Measurements from ENCODE around the gene SRD5A2.

DNA sequence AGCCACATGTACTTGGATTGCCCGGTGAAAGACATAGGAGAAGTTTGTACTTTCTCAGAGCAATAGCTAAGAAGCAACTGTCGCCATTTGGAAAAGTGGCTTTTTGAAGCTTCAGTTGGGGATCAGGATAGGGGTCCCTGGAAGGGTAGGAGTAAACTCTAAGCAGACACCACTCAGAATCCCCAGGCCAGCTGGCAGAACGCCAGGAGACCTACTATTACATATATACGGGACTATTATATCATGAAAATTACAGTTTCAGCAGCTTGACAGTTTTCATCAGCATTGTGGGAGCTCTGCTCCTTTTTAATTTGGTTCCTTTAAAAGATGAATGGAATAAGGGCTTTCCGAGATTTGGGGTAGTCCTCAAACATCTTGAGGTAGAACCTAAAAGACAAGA lies 54.9 kb downstream of the SRD5A2 start:
- TF ChIP-seq, protein P1, sequence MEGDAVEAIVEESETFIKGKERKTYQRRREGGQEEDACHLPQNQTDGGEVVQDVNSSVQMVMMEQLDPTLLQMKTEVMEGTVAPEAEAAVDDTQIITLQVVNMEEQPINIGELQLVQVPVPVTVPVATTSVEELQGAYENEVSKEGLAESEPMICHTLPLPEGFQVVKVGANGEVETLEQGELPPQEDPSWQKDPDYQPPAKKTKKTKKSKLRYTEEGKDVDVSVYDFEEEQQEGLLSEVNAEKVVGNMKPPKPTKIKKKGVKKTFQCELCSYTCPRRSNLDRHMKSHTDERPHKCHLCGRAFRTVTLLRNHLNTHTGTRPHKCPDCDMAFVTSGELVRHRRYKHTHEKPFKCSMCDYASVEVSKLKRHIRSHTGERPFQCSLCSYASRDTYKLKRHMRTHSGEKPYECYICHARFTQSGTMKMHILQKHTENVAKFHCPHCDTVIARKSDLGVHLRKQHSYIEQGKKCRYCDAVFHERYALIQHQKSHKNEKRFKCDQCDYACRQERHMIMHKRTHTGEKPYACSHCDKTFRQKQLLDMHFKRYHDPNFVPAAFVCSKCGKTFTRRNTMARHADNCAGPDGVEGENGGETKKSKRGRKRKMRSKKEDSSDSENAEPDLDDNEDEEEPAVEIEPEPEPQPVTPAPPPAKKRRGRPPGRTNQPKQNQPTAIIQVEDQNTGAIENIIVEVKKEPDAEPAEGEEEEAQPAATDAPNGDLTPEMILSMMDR (conservative IDR thresholded peaks at IDR 0.05): no peak
- no peak for TF ChIP-seq ZFX (IDR thresholded peaks at IDR 0.05)
